ENCODE results near the gene CCNK. TPM values are rescaled to one million over a fixed set of nuclear protein-coding genes. Genes with fewer than 3 reads are reported as not detected.

CCNK gene
- polyA plus RNA-seq, 2 of the 4 experiments (the other 2 are of a cell fraction): 22.7 to 46.6 TPM

DNA sequence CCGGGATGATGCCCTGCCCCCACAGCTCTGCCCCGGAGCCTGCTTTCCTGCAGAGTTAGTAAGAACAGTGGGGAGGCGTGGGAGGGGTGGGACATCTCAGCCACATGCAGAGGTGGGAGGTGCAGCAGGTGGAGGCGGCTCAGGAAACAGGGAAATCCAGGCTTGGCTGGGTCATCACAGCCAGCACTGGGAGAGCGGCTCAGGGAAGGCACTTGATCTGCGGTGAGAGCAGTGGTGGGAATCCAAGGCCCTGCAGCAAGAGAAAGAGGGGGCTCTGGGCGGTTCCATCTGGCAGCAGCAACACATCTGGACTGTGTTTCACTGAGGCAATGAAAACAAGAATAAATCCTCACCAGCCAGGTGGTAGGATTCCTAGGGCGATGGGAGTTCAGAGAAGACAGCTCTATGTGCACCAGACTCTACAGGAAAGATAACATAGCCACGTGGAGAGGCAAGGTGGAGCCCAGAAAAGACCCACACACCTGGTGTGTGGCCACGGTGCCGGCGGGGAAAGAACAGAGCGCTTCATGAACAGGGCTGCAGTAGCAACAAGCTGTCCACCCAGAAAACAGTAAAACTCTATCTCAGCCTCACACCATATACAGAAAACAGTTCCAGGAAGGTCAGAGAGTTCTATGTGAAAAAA, 65.1 kb downstream of the CCNK start:
- ATAC-seq: no peak
- Histone ChIP-seq H3K4me1 (peaks cover 17% of the 10 kb centered on the region), H3K4me2 (no peak overlapping the region), H3K9me3 (no peaks in the 10 kb centered on the region), H3K4me3 (no peak overlapping the region), H3K27ac (no peak overlapping the region)
- POLR2A ChIA-PET: no interaction called here
- no peak for TF ChIP-seq RCOR1 (IDR thresholded peaks at IDR 0.05; ENCODE audit: low read depth, low read length)
- TF ChIP-seq REST (IDR thresholded peaks at IDR 0.05): no peak
- no peak for TF ChIP-seq HDAC2 (IDR thresholded peaks at IDR 0.05)
- TF ChIP-seq CTCF (IDR thresholded peaks at IDR 0.05): no peak
- TF ChIP-seq, protein P1, sequence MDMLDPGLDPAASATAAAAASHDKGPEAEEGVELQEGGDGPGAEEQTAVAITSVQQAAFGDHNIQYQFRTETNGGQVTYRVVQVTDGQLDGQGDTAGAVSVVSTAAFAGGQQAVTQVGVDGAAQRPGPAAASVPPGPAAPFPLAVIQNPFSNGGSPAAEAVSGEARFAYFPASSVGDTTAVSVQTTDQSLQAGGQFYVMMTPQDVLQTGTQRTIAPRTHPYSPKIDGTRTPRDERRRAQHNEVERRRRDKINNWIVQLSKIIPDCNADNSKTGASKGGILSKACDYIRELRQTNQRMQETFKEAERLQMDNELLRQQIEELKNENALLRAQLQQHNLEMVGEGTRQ (IDR thresholded peaks at IDR 0.05): no peak
- no peak for TF ChIP-seq JUN (IDR thresholded peaks at IDR 0.05)
- TF ChIP-seq POLR2AphosphoS2 (conservative IDR thresholded peaks at IDR 0.05; ENCODE audit: low read length): no peak
- no peak for TF ChIP-seq CEBPB (IDR thresholded peaks at IDR 0.05)
- TF ChIP-seq FOSL2 (IDR thresholded peaks at IDR 0.05): no peak
- TF ChIP-seq FOSL2 (CRISPR knock-in tag; IDR thresholded peaks at IDR 0.05): no peak
- TF ChIP-seq HEYL (CRISPR knock-in tag; IDR thresholded peaks at IDR 0.05): no peak
- TF ChIP-seq, protein P2, sequence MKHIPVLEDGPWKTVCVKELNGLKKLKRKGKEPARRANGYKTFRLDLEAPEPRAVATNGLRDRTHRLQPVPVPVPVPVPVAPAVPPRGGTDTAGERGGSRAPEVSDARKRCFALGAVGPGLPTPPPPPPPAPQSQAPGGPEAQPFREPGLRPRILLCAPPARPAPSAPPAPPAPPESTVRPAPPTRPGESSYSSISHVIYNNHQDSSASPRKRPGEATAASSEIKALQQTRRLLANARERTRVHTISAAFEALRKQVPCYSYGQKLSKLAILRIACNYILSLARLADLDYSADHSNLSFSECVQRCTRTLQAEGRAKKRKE (CRISPR knock-in tag; IDR thresholded peaks at IDR 0.05; ENCODE audit: low read depth): no peak
- no peak for TF ChIP-seq SMC3 (IDR thresholded peaks at IDR 0.05)
- TF ChIP-seq HOXB13 (CRISPR knock-in tag; IDR thresholded peaks at IDR 0.05; ENCODE audit: low read depth): no peak
- TF ChIP-seq, protein P3, sequence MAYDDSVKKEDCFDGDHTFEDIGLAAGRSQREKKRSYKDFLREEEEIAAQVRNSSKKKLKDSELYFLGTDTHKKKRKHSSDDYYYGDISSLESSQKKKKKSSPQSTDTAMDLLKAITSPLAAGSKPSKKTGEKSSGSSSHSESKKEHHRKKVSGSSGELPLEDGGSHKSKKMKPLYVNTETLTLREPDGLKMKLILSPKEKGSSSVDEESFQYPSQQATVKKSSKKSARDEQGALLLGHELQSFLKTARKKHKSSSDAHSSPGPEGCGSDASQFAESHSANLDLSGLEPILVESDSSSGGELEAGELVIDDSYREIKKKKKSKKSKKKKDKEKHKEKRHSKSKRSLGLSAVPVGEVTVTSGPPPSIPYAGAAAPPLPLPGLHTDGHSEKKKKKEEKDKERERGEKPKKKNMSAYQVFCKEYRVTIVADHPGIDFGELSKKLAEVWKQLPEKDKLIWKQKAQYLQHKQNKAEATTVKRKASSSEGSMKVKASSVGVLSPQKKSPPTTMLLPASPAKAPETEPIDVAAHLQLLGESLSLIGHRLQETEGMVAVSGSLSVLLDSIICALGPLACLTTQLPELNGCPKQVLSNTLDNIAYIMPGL (CRISPR knock-in tag; IDR thresholded peaks at IDR 0.05; ENCODE audit: borderline replicate concordance): no peak
- TF ChIP-seq EHF (CRISPR knock-in tag; IDR thresholded peaks at IDR 0.05): no peak
- no peak for TF ChIP-seq NR3C1 (IDR thresholded peaks at IDR 0.05)
- TF ChIP-seq PBX3 (IDR thresholded peaks at IDR 0.05): no peak
- no peak for TF ChIP-seq RNF2 (IDR thresholded peaks at IDR 0.05; ENCODE audit: borderline replicate concordance, low read depth)
- CTCF ChIA-PET: interaction anchor here (0.8 to 9.4 kb wide), 5 partner anchors 8 to 61 kb away, joined by 3 to 67 read pairs (median 4); no protein-coding TSS in a partner anchor
- DNase-seq (ENCODE audit: low read depth in 1 of 2, low spot score in 1 of 2): no peak
- no peak for FAIRE-seq
- WGBS (ENCODE audit: missing lambda C conversion rate): 81% methylated on average over 12 of the region's 13 CpGs
